ENCODE measurements around the gene PTPRM. TPM values are rescaled to one million over a fixed set of nuclear protein-coding genes. Genes with fewer than 3 reads are reported as not detected.

The PTPRM gene
- total RNA-seq, 4 donors from 2014 or later, result 22.5 to 92.5 (median 39.2) TPM

DNA sequence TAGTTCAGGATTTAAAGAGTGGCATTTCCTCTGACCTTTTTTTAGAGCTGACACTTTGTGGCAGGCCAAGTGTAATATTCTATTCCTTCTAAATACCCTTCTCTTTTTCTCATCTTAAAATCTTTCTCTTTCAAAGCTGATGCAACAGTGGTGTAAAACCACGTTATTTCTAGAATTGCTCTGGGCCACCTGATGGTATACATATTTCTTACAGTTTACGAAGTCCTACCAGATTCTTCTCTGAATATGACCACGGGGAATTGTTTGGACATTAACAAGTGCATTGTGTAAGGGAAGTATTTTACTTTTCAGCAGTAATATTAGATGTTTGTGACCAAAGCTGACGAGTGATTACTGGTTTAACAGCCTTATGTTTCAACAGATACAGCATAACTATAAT is 109.9 kb downstream of the PTPRM start:
- no peak for DNase-seq
- intact Hi-C loops (cut with DNase I; ENCODE audit: low total_unique reads), result no loop called here
- H3K27me3 ChIP-seq, result no peaks in the 10 kb centered on the region

DNA sequence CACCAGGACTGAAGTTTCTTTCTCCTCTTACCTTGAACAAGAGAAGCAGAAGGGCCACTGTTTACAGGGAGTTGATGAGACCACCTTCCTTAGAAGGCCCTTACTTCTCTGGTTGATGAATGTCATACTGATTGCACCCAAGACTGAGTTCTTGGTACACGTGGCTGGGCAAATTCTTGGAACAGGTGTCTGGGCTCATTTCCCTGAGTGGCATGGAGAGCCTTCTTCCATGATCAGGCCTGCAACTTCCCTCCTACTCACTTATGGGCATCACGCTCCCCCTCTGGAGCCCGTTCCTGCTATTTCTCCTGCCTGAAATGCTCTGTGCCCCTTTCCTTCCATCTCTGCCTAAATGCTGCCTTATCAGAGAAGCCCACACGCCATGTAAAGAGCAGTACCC is 110.3 kb downstream of the PTPRM start:
- 82 to 92% methylated on average over 2 to 4 of the region's 4 CpGs for WGBS, 2 donors (ENCODE audit: low coverage in 1 of 2)
- no peaks in the 10 kb centered on the region for H3K4me1 ChIP-seq
- TF ChIP-seq EP300 (IDR thresholded peaks at IDR 0.05; ENCODE audit: low read depth) (no peak), POLR2AphosphoS5 (IDR thresholded peaks at IDR 0.05) (no peak), POLR2A (IDR thresholded peaks at IDR 0.05) (no peak)
- TF ChIP-seq, protein P1, sequence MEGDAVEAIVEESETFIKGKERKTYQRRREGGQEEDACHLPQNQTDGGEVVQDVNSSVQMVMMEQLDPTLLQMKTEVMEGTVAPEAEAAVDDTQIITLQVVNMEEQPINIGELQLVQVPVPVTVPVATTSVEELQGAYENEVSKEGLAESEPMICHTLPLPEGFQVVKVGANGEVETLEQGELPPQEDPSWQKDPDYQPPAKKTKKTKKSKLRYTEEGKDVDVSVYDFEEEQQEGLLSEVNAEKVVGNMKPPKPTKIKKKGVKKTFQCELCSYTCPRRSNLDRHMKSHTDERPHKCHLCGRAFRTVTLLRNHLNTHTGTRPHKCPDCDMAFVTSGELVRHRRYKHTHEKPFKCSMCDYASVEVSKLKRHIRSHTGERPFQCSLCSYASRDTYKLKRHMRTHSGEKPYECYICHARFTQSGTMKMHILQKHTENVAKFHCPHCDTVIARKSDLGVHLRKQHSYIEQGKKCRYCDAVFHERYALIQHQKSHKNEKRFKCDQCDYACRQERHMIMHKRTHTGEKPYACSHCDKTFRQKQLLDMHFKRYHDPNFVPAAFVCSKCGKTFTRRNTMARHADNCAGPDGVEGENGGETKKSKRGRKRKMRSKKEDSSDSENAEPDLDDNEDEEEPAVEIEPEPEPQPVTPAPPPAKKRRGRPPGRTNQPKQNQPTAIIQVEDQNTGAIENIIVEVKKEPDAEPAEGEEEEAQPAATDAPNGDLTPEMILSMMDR (IDR thresholded peaks at IDR 0.05), result no peak
- no peak overlapping the region for H3K4me3 ChIP-seq
- DNase-seq, result no peak
- no peaks in the 10 kb centered on the region for H3K9me3 ChIP-seq
- H3K27ac ChIP-seq, result no peak overlapping the region
- H3K27me3 ChIP-seq, result no peaks in the 10 kb centered on the region
- H3K36me3 ChIP-seq, result no peaks in the 10 kb centered on the region
- intact Hi-C loops (cut with DNase I; ENCODE audit: low total_unique reads) (no loop called here), in situ Hi-C loops (cut with MboI; ENCODE audit: low pct_ligation_motif_present in 1 of 4, low pct_unique_long_range_greater_than_20kb in 1 of 4, low sequenced_read_pairs in 3 of 4) (no loop called here)

More for the DNA sequence above, 109.9 kb downstream of the PTPRM start:
- 63 to 84% methylated on average over 4 of the region's 4 CpGs for WGBS, 2 donors (ENCODE audit: low coverage in 1 of 2)
- Histone ChIP-seq H3K27ac (no peak overlapping the region), H3K9me3 (no peaks in the 10 kb centered on the region), H3K36me3 (no peaks in the 10 kb centered on the region), H3K4me3 (no peak overlapping the region), H3K4me1 (no peaks in the 10 kb centered on the region)
- TF ChIP-seq POLR2A (IDR thresholded peaks at IDR 0.05) (no peak), POLR2AphosphoS5 (IDR thresholded peaks at IDR 0.05) (no peak), EP300 (IDR thresholded peaks at IDR 0.05; ENCODE audit: low read depth) (no peak)
- TF ChIP-seq, protein P1 (IDR thresholded peaks at IDR 0.05), result no peak
- in situ Hi-C loops (cut with MboI; ENCODE audit: low pct_ligation_motif_present in 1 of 4, low pct_unique_long_range_greater_than_20kb in 1 of 4, low sequenced_read_pairs in 3 of 4), result no loop called here

DNA sequence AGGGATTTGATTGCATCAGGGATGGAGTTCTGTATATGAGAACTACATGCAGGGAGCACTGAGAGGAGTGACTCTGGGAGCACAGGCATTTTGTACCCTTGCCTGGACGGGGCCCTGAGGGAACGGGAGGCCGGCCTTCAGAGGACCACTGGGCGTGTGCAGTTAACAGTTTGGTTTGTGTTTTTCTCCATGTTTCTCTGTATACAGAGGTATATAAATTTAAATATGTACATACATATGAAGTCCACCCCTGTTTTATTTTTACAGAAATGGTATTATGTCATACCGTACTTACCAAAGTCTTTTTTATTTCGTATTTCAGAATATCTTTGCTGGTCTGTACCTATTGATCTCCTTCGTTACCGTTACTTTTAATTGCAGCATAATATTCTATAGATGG is 111.3 kb downstream of the PTPRM start:
- TF ChIP-seq POLR2AphosphoS5 (IDR thresholded peaks at IDR 0.05) (no peak), POLR2A (IDR thresholded peaks at IDR 0.05) (no peak), EP300 (IDR thresholded peaks at IDR 0.05; ENCODE audit: low read depth) (no peak)
- TF ChIP-seq, protein P1 (IDR thresholded peaks at IDR 0.05), result no peak
- no peaks in the 10 kb centered on the region for H3K27me3 ChIP-seq
- H3K9me3 ChIP-seq, result no peaks in the 10 kb centered on the region
- intact Hi-C loops (cut with DNase I; ENCODE audit: low total_unique reads), result no loop called here
- 90 to 92% methylated on average over 7 to 8 of the region's 8 CpGs for WGBS, 2 donors (ENCODE audit: low coverage in 1 of 2)
- no peaks in the 10 kb centered on the region for H3K36me3 ChIP-seq
- H3K4me3 ChIP-seq, result no peak overlapping the region
- no peaks in the 10 kb centered on the region for H3K4me1 ChIP-seq
- in situ Hi-C loops (cut with MboI; ENCODE audit: low pct_ligation_motif_present in 1 of 4, low pct_unique_long_range_greater_than_20kb in 1 of 4, low sequenced_read_pairs in 3 of 4), result no loop called here
- no peak for DNase-seq
- H3K27ac ChIP-seq, result no peak overlapping the region

DNA sequence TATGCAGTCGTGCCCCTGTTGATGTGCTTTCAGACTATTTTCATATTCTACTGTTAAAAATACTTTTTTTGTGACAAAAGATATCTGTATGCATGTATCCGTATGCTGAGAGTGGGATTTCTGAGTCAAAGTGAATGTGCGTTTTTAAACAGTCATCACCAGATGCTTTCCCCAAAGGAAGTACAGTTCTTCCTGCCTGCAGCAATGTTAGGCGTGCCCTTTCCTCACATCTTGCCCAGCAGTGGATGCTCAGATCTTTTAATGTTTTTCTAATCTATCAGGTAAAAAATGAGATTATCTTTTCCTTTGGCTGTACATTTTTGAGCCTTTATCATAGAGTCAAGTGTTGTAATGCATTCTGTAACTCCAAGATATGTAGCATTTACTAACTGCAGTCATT is 111.7 kb downstream of the PTPRM start:
- in situ Hi-C loops (cut with MboI; ENCODE audit: low pct_ligation_motif_present in 1 of 4, low pct_unique_long_range_greater_than_20kb in 1 of 4, low sequenced_read_pairs in 3 of 4), result no loop called here

More for the DNA sequence above, 111.7 kb downstream of the PTPRM start:
- Histone ChIP-seq H3K36me3 (no peaks in the 10 kb centered on the region), H3K27ac (no peak overlapping the region), H3K9me3 (no peaks in the 10 kb centered on the region), H3K4me1 (no peaks in the 10 kb centered on the region), H3K4me3 (no peak overlapping the region), H3K27me3 (no peaks in the 10 kb centered on the region)
- WGBS, 2 donors (ENCODE audit: low coverage in 1 of 2), result 60 to 87% methylated on average over 4 of the region's 4 CpGs
- TF ChIP-seq, protein P1 (IDR thresholded peaks at IDR 0.05), result no peak
- no peak for TF ChIP-seq POLR2AphosphoS5 (IDR thresholded peaks at IDR 0.05)
- TF ChIP-seq EP300 (IDR thresholded peaks at IDR 0.05; ENCODE audit: low read depth), result no peak
- no peak for TF ChIP-seq POLR2A (IDR thresholded peaks at IDR 0.05)
- no peak for DNase-seq
- intact Hi-C loops (cut with DNase I; ENCODE audit: low total_unique reads), result no loop called here
